RWPE1 (cell line): ENCODE measurements around the gene NUDT3.
A peak's percentile ranks its signal among the peaks of the same experiment; 100 is the strongest.

ENCODE experiments used
- CTCF ChIA-PET: fragments of 350-600 bp; sonication (Branson Sonifier 250); formaldehyde crosslinking; extraction: SDS; loops from one replicate; lab custom pipeline; 2021; lab: Yijun Ruan, JAX
- POLR2A ChIA-PET: fragments of 400-600 bp; formaldehyde crosslinking; extraction: SDS; loops from one replicate; lab custom pipeline; 2020; ENCODE audit warnings: antibody characterized with exemption; ENCODE audit not compliant: low non-redundant PET; lab: Yijun Ruan, JAX
- DNase-seq: peaks from one replicate; pipeline ENCODE4 v3.0.0; 2012; ENCODE audit warnings: low spot score
- H3K27ac ChIP-seq: fragments of 450-650 bp; 2 replicates; pipeline ENCODE4 v1.5.1; 2017
- TF ChIP-seq, protein P1 (sequence below): fragments of 450-650 bp; conservative IDR thresholded peaks from 2 replicates; pipeline ENCODE4 v1.5.1; 2017; ENCODE audit warnings: low read depth, mild to moderate bottlenecking

Gene NUDT3

DNA sequence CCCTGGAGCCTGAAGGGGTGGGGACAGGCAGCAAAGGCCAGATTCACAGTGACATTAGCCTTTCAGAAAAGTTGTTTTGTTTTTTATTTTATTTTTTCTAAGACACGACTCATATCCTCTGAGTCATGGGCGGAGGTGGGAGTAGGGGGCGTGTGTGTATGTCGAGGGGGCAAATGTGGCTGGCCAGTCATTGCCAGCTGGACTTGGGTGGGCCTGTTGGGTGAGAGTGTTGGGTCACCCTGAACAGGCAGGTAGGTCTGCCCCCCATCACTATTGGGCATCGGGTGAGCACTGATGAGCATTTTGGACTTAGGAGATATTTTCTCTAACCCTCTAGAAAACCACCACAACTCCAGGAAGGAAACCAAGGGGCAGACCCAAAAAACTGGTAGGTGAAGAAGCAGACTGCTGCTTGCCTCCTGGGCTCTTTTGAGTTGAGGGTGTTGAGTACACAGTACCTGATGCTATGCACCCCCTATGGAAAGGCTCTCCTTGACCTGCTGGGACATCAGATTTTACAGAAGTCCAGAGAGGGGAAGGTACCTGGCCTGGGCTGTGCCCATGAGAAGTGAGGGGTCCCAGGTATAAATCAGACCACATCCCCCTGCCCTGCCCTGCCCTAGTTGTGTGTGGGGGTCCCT is 149.2 kb downstream of the NUDT3 start:
- H3K27ac ChIP-seq, result peak overlapping the region; percentile 87
- no peak for DNase-seq
- POLR2A ChIA-PET, result no interaction called here
- CTCF ChIA-PET, result interaction anchor here (0.5 to 1.3 kb wide), 5 partner anchors 47 to 733 kb away, joined by 3 to 9 read pairs (median 4); no protein-coding TSS in a partner anchor
- TF ChIP-seq, protein P1, sequence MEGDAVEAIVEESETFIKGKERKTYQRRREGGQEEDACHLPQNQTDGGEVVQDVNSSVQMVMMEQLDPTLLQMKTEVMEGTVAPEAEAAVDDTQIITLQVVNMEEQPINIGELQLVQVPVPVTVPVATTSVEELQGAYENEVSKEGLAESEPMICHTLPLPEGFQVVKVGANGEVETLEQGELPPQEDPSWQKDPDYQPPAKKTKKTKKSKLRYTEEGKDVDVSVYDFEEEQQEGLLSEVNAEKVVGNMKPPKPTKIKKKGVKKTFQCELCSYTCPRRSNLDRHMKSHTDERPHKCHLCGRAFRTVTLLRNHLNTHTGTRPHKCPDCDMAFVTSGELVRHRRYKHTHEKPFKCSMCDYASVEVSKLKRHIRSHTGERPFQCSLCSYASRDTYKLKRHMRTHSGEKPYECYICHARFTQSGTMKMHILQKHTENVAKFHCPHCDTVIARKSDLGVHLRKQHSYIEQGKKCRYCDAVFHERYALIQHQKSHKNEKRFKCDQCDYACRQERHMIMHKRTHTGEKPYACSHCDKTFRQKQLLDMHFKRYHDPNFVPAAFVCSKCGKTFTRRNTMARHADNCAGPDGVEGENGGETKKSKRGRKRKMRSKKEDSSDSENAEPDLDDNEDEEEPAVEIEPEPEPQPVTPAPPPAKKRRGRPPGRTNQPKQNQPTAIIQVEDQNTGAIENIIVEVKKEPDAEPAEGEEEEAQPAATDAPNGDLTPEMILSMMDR, result no peak

DNA sequence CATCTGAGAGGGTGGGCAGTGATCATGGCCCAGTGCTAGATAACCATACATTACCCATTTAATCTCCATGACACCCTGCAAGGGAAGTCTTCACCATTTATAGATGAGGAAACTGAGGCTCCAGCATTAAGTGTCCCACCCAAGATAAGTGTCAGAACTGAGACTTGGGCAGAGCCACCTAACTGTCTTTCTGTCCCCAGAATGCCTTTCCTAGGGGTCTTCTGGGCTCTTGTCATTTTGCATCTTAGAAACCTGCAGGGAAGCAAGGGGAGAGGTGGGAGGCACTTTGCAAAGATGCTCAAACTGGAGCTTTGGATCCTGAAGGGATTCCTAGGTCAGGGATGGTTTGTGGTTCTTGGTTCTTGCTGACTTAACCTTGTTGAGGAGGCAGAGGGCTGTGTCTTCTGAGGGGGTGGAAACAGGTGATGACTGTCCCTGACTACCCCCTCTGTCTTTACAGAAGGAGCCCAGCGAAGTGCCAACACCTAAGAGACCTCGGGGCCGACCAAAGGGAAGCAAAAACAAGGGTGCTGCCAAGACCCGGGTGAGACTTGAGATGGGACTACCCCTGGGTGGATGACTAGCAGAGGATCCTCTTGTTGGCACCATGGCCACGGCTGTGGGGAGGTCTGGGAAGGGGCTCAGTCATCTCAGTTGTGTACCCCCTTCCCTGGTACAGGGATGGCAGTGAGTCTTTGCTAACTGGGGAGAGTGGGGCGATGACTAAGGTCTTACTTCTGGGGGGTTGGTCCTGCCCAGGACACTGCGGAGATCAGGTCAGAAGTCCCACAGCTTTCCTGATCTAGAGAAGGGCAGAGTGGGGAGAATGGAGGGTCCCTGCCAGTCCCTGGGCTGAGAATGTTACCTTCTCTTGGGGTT is 150.0 kb downstream of the NUDT3 start:
- TF ChIP-seq, protein P1, result no peak
- no peak for DNase-seq
- POLR2A ChIA-PET, result interaction anchor here (0.5 kb wide), 1 partner anchor 173 kb away, joined by 3 read pairs; no protein-coding TSS in a partner anchor
- CTCF ChIA-PET, result interaction anchor here (0.9 kb wide), 1 partner anchor 79 kb away, joined by 3 read pairs; no protein-coding TSS in a partner anchor
- H3K27ac ChIP-seq, result peak overlapping the region; percentile 87

DNA sequence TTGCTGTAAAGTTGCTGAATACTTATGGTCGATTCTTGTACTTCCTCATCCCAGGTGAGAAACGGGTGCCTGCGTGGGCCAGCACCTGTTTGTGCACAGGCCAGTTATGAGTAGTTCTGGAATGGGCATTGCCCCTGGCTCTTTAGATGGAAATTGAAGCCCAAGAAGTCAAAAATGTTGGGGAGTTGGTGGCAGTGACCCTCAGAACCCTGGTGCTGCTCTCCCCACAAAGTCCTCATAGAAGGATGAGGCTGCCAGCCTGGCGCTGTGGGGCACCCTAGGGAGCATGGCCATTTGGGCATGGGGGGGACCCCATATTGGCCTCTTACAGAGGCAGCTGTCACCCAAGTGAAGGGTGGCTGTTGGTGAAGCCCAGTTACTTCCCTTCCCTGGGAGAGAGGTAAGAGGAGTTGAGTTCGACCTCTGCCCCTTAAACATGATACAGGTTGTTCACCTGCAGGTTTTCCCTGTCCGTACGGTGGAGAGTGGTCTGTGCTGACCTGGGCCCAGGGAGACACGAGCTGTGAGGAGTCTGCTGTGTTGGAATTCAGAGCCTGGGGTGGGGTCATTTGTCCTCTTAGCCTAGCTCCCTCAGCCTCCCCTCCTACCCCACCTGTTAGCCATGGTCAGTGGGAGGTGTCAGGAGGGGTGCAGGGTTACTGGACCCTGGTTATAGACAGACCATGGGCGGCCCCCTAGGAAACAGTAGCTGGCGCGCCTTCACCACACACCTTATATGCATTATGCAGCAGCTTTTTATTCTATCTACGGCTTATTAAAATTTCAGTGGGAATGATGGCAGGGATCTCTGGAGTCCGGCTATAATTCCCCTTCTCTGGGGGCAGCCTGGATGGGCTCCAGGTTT is 150.9 kb downstream of the NUDT3 start:
- DNase-seq, result no peak
- POLR2A ChIA-PET, result interaction anchor here (0.5 kb wide), 1 partner anchor 174 kb away, joined by 3 read pairs; no protein-coding TSS in a partner anchor
- CTCF ChIA-PET, result interaction anchor here (0.6 to 0.9 kb wide), 2 partner anchors 78 to 530 kb away, joined by 3 read pairs; partner anchors contain the start of gene UQCC2
- no peak overlapping the region; the same call in 1 of the 2 replicates for H3K27ac ChIP-seq
- TF ChIP-seq, protein P1, result no peak

DNA sequence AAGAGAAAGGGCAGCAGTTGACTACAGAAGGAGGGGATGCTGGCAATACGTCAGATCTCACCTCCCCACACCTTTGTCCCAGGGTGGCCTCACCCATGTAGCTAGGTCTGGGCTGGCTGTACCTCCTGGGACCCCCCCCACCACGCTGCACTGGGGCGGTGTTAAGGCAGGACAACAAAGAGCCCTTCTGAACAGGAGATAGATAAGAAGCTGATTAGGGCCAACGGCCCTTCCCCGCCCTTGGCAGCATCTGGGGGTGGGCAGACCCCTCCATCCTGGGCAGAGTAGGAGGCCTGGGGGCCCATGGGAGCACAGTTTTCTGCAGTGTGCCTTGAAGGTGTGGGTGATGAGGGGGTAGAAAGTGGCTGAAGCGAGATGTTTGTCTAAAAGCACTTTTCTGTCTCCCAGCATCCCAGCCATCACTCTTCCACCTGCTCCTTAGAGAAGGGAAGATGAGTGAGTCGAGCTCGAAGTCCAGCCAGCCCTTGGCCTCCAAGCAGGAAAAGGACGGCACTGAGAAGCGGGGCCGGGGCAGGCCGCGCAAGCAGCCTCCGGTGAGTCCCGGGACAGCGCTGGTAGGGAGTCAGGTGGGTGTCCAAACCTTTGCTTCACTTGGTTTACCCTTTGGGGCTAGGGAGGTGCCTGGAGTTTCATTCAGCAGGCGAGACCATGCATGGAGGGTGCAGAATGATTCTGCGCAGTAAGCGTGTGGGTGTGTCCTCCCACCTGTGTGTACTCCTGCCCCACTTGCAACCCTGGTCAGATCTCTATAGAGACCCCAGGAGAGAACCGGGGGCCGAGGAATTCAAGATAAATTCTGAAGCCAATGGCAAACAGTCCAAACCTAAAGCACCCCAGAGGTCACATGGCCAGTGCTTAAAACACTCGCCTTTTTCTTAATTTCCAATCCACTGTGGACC is 151.9 kb downstream of the NUDT3 start:
- TF ChIP-seq, protein P1, result no peak
- ChIA-PET CTCF (interaction anchor here (0.6 kb wide), 1 partner anchor 562 kb away, joined by 3 read pairs; no protein-coding TSS in a partner anchor), POLR2A (no interaction called here)
- DNase-seq, result no peak
- peak overlapping the region; percentile 17; the same call in 1 of the 2 replicates for H3K27ac ChIP-seq

DNA sequence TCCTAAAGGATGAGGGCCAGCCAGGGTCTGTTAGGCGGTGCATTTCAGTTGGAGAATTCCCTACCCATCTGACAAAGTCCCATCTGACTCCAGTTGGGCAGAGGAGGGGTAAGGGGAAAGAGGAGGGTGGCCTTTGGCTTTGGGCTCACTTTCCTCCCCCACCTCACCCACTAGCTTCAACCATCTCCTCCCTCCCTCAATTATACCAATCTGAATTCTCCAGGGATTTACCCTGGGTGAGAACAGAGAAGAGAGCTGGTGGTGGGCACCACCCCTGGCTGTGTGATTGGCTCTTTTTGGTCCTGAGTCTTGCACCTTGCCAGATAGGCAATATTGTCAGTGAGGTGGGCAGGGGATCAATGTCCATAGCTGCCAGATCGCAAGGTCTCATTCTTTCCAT is 152.6 kb downstream of the NUDT3 start:
- TF ChIP-seq, protein P1, result no peak
- H3K27ac ChIP-seq, result peak overlapping the region; percentile 17; the same call in 1 of the 2 replicates
- ChIA-PET CTCF (no interaction called here), POLR2A (no interaction called here)
- DNase-seq, result no peak
